Measurements from ENCODE around the gene GGTA1.

Gene GGTA1

DNA sequence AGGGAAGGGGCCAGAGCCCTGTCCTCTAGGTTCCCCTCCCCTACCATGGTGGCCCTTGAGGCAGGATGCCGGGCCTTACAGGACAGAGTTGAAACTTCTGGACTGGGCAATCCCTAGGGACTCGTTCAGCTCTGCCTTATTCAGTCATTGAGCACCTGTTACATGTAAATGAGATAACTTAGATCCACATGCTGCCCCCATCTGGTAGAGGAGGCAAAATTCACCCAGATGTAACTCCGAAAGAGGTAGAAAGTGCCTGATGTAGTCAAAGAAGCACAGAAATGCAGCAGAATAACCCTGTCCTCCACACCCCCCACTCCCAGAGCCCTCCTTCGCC lies 1.5 kb downstream of the GGTA1 start:
- Histone ChIP-seq H3K4me2 (ENCODE audit: insufficient read depth, low read length, poor library complexity, severe bottlenecking) (peak overlapping the region; percentile 99), H2BK15ac (ENCODE audit: low read length) (no peak overlapping the region), H3K4ac (ENCODE audit: low read length) (no peak overlapping the region), H2AK5ac (ENCODE audit: low read depth, low read length) (no peak overlapping the region), H3K27ac (replicated peaks; ENCODE audit: low read length) (no peak overlapping the region), H3K27me3 (ENCODE audit: control insufficient read depth in 3 of 3, insufficient read depth in 3 of 3, low read depth in 1 of 3, low read length in 3 of 3) (peaks cover 14 to 50% (median 30%) of the 10 kb centered on the region in 3 experiments), H3K14ac (ENCODE audit: low read length) (no peak overlapping the region), H2BK120ac (ENCODE audit: low read depth, low read length) (no peak overlapping the region), H2BK5ac (ENCODE audit: low read length) (no peak overlapping the region), H3K36me3 (replicated peaks in 1 of 2; ENCODE audit: control insufficient read depth in 2 of 2, insufficient read depth in 2 of 2, low read length in 2 of 2) (no peaks in the 10 kb centered on the region), H2BK12ac (ENCODE audit: low read length) (no peak overlapping the region), H3K23ac (ENCODE audit: low read depth, low read length, poor library complexity) (no peak overlapping the region), H3K79me1 (ENCODE audit: low read depth, low read length) (no peaks in the 10 kb centered on the region), H3K4me3 (ENCODE audit: low read length in 2 of 2) (no peak overlapping the region), H3K4me1 (ENCODE audit: control insufficient read depth in 2 of 2, insufficient read depth in 1 of 2, low read depth in 1 of 2, low read length in 2 of 2) (peaks cover 9 to 14% of the 10 kb centered on the region in 2 donors), H3K9me3 (replicated peaks in 1 of 2; ENCODE audit: control insufficient read depth in 2 of 2, insufficient read depth in 1 of 2, low read depth in 1 of 2, low read length in 2 of 2) (peaks cover 0 to 5% of the 10 kb centered on the region in 2 donors), H4K8ac (ENCODE audit: low read depth, low read length) (no peak overlapping the region), H3K9ac (ENCODE audit: low read depth, low read length, poor library complexity) (no peak overlapping the region), H4K91ac (ENCODE audit: low read depth, low read length, poor library complexity) (no peak overlapping the region), H2AFZ (ENCODE audit: low read length) (no peak overlapping the region), H3K18ac (ENCODE audit: low read length) (no peak overlapping the region)
- no CpG with 5 or more reads among the region's 4 CpGs for WGBS, 2 donors (ENCODE audit: extremely low coverage in 2 of 2, insufficient read length in 2 of 2, insufficient replicate concordance in 1 of 2)
- peak; percentile 69 for DNase-seq (ENCODE audit: low spot score)

GRCh38 chr9:121495976-121496375 lies 3.7 kb downstream of the GGTA1 start:
- H3K36me3 ChIP-seq (replicated peaks in 1 of 2; ENCODE audit: control insufficient read depth in 2 of 2, insufficient read depth in 2 of 2, low read length in 2 of 2): no peaks in the 10 kb centered on the region
- H3K23ac ChIP-seq (ENCODE audit: low read depth, low read length, poor library complexity): no peak overlapping the region
- H3K4me2 ChIP-seq (ENCODE audit: insufficient read depth, low read length, poor library complexity, severe bottlenecking): no peak overlapping the region
- H3K14ac ChIP-seq (ENCODE audit: low read length): no peak overlapping the region
- no peak overlapping the region for H2AFZ ChIP-seq (ENCODE audit: low read length)
- H3K27ac ChIP-seq (replicated peaks; ENCODE audit: low read length): no peak overlapping the region
- H3K27me3 ChIP-seq (ENCODE audit: control insufficient read depth in 3 of 3, insufficient read depth in 3 of 3, low read depth in 1 of 3, low read length in 3 of 3): peaks cover 14 to 38% (median 30%) of the 10 kb centered on the region in 3 experiments
- H3K79me1 ChIP-seq (ENCODE audit: low read depth, low read length): no peaks in the 10 kb centered on the region
- no peak overlapping the region for H3K18ac ChIP-seq (ENCODE audit: low read length)
- H3K4me1 ChIP-seq (ENCODE audit: control insufficient read depth in 2 of 2, insufficient read depth in 1 of 2, low read depth in 1 of 2, low read length in 2 of 2): peaks cover 9 to 14% of the 10 kb centered on the region in 2 donors
- H2BK5ac ChIP-seq (ENCODE audit: low read length): no peak overlapping the region
- DNase-seq (ENCODE audit: low spot score): no peak
- H3K9me3 ChIP-seq (replicated peaks in 1 of 2; ENCODE audit: control insufficient read depth in 2 of 2, insufficient read depth in 1 of 2, low read depth in 1 of 2, low read length in 2 of 2): peaks cover 0 to 5% of the 10 kb centered on the region in 2 donors
- no peak overlapping the region for H3K4ac ChIP-seq (ENCODE audit: low read length)
- H4K91ac ChIP-seq (ENCODE audit: low read depth, low read length, poor library complexity): no peak overlapping the region
- no peak overlapping the region for H2BK15ac ChIP-seq (ENCODE audit: low read length)
- no peak overlapping the region for H2BK12ac ChIP-seq (ENCODE audit: low read length)
- H3K9ac ChIP-seq (ENCODE audit: low read depth, low read length, poor library complexity): no peak overlapping the region
- H4K8ac ChIP-seq (ENCODE audit: low read depth, low read length): no peak overlapping the region
- H2BK120ac ChIP-seq (ENCODE audit: low read depth, low read length): no peak overlapping the region
- H3K4me3 ChIP-seq (ENCODE audit: low read length in 2 of 2): no peak overlapping the region
- no peak overlapping the region for H2AK5ac ChIP-seq (ENCODE audit: low read depth, low read length)

GRCh38 chr9:121494192-121494591 lies 5.5 kb downstream of the GGTA1 start:
- H3K23ac ChIP-seq (ENCODE audit: low read depth, low read length, poor library complexity): no peak overlapping the region
- no peak for DNase-seq (ENCODE audit: low spot score)
- no peak overlapping the region for H2BK15ac ChIP-seq (ENCODE audit: low read length)
- H3K4ac ChIP-seq (ENCODE audit: low read length): no peak overlapping the region
- H2BK5ac ChIP-seq (ENCODE audit: low read length): no peak overlapping the region
- H2AFZ ChIP-seq (ENCODE audit: low read length): no peak overlapping the region
- no peak overlapping the region for H4K91ac ChIP-seq (ENCODE audit: low read depth, low read length, poor library complexity)
- H3K27me3 ChIP-seq (ENCODE audit: control insufficient read depth in 3 of 3, insufficient read depth in 3 of 3, low read depth in 1 of 3, low read length in 3 of 3): peaks cover 9 to 33% (median 15%) of the 10 kb centered on the region in 3 experiments
- no peak overlapping the region for H3K9ac ChIP-seq (ENCODE audit: low read depth, low read length, poor library complexity)
- H3K4me2 ChIP-seq (ENCODE audit: insufficient read depth, low read length, poor library complexity, severe bottlenecking): no peak overlapping the region
- no peaks in the 10 kb centered on the region for H3K79me1 ChIP-seq (ENCODE audit: low read depth, low read length)
- no peak overlapping the region for H3K27ac ChIP-seq (replicated peaks; ENCODE audit: low read length)
- H3K14ac ChIP-seq (ENCODE audit: low read length): no peak overlapping the region
- WGBS, 2 donors (ENCODE audit: extremely low coverage in 2 of 2, insufficient read length in 2 of 2, insufficient replicate concordance in 1 of 2): no CpG with 5 or more reads among the region's 3 CpGs
- no peak overlapping the region for H2BK12ac ChIP-seq (ENCODE audit: low read length)
- peaks cover 5 to 9% of the 10 kb centered on the region in 2 donors for H3K4me1 ChIP-seq (ENCODE audit: control insufficient read depth in 2 of 2, insufficient read depth in 1 of 2, low read depth in 1 of 2, low read length in 2 of 2)
- no peak overlapping the region for H3K4me3 ChIP-seq (ENCODE audit: low read length in 2 of 2)
- H2BK120ac ChIP-seq (ENCODE audit: low read depth, low read length): no peak overlapping the region
- peaks cover 0 to 5% of the 10 kb centered on the region in 2 donors for H3K9me3 ChIP-seq (replicated peaks in 1 of 2; ENCODE audit: control insufficient read depth in 2 of 2, insufficient read depth in 1 of 2, low read depth in 1 of 2, low read length in 2 of 2)
- H3K18ac ChIP-seq (ENCODE audit: low read length): no peak overlapping the region
- H2AK5ac ChIP-seq (ENCODE audit: low read depth, low read length): no peak overlapping the region
- H4K8ac ChIP-seq (ENCODE audit: low read depth, low read length): no peak overlapping the region
- H3K36me3 ChIP-seq (replicated peaks in 1 of 2; ENCODE audit: control insufficient read depth in 2 of 2, insufficient read depth in 2 of 2, low read length in 2 of 2): no peaks in the 10 kb centered on the region

- H3K9me3 ChIP-seq (replicated peaks in 1 of 2; ENCODE audit: control insufficient read depth in 2 of 2, insufficient read depth in 1 of 2, low read depth in 1 of 2, low read length in 2 of 2): peaks cover 0 to 4% of the 10 kb centered on the region in 2 donors
- no peak overlapping the region for H2BK120ac ChIP-seq (ENCODE audit: low read depth, low read length)
- H3K14ac ChIP-seq (ENCODE audit: low read length): no peak overlapping the region
- H2BK12ac ChIP-seq (ENCODE audit: low read length): no peak overlapping the region
- WGBS, 2 donors (ENCODE audit: extremely low coverage in 2 of 2, insufficient read length in 2 of 2, insufficient replicate concordance in 1 of 2): no CpG with 5 or more reads among the region's 5 CpGs
- no peak overlapping the region for H3K4ac ChIP-seq (ENCODE audit: low read length)
- H2AFZ ChIP-seq (ENCODE audit: low read length): no peak overlapping the region
- H3K27ac ChIP-seq (replicated peaks; ENCODE audit: low read length): no peak overlapping the region
- no peak overlapping the region for H2BK15ac ChIP-seq (ENCODE audit: low read length)
- H2BK5ac ChIP-seq (ENCODE audit: low read length): no peak overlapping the region
- H3K9ac ChIP-seq (ENCODE audit: low read depth, low read length, poor library complexity): no peak overlapping the region
- no peak overlapping the region for H3K18ac ChIP-seq (ENCODE audit: low read length)
- peaks cover 0 to 18% (median 0%) of the 10 kb centered on the region in 3 experiments for H3K27me3 ChIP-seq (ENCODE audit: control insufficient read depth in 3 of 3, insufficient read depth in 3 of 3, low read depth in 1 of 3, low read length in 3 of 3)
- no peak for DNase-seq (ENCODE audit: low spot score)
- no peaks in the 10 kb centered on the region for H3K36me3 ChIP-seq (replicated peaks in 1 of 2; ENCODE audit: control insufficient read depth in 2 of 2, insufficient read depth in 2 of 2, low read length in 2 of 2)
- no peaks in the 10 kb centered on the region for H3K79me1 ChIP-seq (ENCODE audit: low read depth, low read length)
- H2AK5ac ChIP-seq (ENCODE audit: low read depth, low read length): no peak overlapping the region
- no peak overlapping the region for H3K4me3 ChIP-seq (ENCODE audit: low read length in 2 of 2)
- no peak overlapping the region for H4K91ac ChIP-seq (ENCODE audit: low read depth, low read length, poor library complexity)
- H3K23ac ChIP-seq (ENCODE audit: low read depth, low read length, poor library complexity): no peak overlapping the region
- H3K4me2 ChIP-seq (ENCODE audit: insufficient read depth, low read length, poor library complexity, severe bottlenecking): no peak overlapping the region
- no peaks in the 10 kb centered on the region for H3K4me1 ChIP-seq (ENCODE audit: control insufficient read depth in 2 of 2, insufficient read depth in 1 of 2, low read depth in 1 of 2, low read length in 2 of 2)
- H4K8ac ChIP-seq (ENCODE audit: low read depth, low read length): no peak overlapping the region
These were observed 8.5 kb downstream of the GGTA1 start for GRCh38 chr9:121491111-121491510.

Measured in neuronal stem cell (in vitro differentiated cells).